ENCODE measurements around the gene CCNY.
A peak's percentile ranks its signal among the peaks of the same experiment; 100 is the strongest.

The CCNY gene

DNA sequence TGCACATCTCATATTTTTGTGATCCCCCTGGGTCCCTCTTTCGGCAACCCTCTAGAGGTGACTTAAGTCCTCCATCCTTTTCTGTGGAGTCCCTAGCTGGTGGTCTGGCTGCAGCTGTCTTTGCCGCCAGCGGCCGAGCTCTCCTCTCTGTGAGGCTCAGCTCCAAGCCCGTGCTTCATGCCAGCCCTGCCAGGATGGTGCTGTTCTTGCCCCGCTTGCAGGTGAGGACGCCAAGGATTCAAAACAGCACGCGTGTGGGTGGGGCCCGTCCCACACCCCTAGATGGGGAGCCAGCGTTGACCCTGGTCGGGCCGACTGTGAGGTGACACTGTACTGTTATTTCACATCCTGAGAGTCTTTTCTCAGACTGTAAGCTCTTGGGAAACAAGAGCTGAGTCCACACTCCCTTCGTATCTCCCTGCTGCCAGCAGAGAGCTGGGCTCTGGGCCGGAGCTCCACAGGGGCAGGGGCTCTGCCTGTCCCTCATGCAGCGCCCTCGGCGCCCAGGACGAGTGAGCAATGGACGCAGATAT, 232.2 kb downstream of the CCNY start:
- no peak for DNase-seq

DNA sequence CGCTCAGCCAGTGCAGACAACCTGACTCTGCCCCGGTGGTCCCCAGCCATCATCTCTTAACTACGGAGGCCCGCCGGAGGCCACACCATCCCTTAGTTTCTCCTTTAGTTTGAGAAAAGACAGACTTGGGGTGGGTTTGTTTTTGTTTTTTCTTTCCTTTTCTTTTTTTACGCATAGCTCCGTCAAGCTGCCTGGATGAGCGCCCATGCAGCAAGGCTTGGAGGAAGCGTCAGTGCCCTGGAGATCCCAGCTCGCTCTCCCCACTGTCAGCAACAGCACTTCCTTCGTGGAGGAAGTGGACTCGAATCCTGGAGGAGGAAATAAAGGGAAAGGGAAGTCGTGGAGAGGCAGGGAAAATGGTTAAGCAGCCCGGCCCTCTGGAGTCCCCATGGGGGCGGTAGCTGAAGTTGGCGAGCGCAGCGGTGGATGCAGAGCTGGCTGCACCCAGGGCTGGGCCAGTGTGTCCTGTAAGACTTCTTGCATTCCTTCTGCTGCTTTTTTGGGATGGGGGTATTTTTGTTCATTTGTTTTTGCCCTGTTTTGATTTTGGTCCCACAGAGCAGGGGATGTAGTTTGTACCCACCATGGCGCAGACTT, 232.9 kb downstream of the CCNY start:
- DNase-seq, result no peak

DNA sequence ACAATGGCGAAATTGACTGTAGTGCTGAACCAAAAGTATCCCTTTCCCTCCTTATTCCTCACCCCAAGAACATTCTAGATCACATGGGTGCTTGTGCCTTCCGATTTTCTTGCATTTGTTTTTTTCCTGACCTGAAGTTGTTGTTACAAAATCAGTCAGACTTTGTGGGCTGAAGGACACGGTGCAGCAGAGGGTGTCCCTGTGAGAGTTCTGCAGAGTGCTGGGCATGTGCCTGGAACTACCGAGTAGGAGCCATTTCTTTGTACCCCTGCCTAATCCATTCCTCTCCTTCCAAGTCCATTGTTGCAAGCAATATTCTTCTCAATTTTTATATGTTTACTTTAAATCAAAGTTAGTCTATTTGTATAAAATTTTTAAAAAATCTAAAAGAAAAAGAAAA, 233.5 kb downstream of the CCNY start:
- DNase-seq, result no peak

DNA sequence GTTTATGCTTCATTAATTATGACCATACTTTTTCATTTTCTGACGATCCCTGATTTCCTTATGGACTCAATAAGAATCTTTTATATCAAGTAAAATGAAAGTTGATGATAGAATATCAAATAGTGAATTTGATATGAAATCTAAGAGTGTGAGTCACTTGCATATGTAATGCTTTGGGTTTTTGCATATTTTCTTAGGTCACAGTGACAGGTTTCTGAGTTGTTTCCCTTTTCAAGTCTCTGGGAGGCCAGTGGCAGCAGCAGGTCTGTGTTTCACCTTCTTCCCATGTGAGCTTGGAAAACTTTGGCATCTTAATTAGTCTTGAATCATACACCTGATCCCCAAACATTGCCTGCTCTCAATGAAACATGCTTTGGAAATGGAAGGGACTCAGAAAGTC, 234.1 kb downstream of the CCNY start:
- no peak for DNase-seq

DNA sequence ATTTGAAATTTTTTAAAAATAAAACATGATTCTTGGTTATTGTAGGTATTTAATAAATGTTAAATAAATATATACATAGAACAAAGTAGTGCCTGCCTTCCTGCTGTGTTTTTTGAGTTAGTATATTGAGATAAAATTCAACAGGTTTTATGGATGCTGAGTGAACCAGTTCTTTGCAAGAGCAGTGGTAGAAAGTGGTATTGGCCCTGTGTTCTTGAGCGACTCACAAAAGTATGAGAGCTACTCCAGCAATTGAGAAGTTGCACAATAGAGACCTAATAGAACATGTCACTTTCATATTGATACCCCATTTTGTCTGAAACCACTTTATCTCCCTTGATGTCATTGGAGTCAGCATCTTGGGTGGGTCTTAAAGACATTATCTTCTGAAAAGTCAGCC, 236.3 kb downstream of the CCNY start:
- no peak for DNase-seq

DNA sequence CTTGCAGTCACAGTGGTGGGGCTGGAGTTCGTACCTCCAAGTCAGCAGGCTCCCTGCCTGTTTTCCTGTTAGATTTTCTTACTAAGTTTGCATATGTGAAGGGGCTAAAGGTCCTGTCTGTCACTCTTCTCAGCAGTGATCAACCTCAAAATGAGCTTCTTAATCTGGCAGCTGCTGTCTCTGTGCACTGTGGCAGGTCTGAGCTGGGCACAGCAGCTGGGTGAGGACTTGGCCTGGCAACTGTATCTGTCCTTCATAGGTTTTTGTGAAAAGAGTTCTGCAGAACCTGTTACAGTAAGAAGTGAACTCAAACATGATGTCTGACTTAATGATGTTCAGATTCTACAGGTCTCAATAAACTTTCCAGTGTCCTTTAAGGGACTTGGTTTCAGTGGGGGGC, 237.5 kb downstream of the CCNY start:
- no peak for DNase-seq

DNA sequence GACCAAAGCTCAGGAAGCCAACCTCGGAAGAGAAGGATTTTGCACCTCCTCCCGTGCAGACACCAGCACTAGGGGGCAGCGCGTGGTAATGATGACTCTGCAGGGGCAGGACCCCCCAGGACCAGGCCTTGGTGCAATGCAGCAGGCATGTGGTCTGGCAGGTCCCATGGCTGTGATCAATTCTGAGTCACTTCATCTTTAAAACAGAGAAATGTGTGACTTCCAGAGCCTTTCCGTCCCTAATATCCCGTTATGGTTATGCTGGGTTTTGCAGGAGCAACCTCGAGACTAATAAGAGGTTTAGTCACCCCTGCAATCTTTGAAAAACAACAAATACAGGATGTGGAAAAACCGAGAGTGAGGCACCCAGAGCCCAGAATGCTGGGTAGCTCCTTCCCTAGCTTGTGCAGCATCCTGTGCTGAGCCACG, 238.6 kb downstream of the CCNY start:
- DNase-seq, result no peak

DNA sequence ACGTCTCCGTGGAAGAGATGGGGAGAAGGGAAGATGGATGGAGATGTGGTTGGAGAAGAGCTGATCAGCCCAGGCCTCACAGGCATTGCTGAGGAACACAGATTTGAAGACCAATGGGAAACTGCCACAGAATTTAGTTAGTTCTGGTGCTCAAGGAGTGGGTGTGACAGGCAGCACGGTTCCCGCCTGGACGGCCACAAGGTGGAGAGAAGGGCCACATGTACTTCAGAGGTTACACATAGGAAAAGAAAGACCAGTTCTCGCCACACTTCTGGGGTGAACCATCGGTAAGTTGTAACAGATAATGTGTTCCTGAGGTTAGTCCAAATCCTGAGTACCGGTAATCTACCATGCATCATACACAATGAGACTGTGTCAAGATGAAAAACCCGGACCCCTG, 239.3 kb downstream of the CCNY start:
- no peak for DNase-seq

DNA sequence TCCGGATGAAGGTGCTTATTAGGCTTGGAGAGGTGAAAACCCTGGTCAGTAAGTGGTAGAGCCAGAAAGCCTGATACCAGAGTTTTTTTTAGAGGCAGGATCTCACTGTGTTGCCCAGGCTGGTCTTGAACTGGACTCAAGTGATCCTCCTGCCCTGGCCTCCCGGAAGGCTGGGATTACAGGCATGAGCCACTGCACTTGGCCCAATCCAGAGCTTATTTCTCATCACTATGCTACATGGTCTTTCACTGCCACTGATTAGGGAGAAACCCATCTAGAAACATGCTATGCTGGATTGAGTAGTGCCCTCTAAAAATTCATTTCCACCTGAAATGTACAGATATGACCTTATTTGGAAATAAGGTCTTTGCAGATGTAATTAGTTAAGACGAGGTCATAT, 240.4 kb downstream of the CCNY start:
- no peak for DNase-seq

DNA sequence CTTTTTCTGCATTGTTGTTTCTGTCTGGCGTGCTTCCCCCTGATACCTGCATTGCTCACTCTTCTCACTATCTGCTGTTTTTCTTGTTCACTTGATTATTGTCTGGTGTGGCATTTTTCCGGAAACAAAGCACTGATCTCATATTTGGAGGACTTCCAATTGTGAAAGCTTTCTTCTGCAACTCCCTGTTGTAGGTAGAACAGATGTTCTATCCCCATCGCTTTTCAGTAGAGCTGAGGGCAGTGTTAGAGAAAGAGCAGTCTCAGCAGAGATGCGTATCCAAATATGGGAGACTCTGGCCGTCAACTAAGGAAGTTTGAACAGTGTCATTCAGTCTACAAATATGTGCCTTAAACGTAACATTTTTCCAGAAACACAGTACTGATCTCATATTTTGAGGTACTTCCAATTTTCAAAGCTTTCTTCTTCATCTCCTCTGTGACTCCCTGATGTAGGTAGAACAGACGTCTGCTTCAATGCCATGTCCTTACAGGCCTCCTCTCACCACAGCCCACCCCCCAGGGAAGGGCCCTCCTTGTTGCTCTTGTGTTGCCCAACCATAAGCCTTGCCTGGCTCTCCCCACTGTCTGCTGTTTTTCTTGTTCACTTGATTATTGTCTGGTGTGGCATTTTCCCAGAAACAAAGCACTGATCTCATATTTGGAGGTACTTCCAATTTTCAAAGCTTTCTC, 241.8 kb downstream of the CCNY start:
- peak; percentile 24 for DNase-seq

DNA sequence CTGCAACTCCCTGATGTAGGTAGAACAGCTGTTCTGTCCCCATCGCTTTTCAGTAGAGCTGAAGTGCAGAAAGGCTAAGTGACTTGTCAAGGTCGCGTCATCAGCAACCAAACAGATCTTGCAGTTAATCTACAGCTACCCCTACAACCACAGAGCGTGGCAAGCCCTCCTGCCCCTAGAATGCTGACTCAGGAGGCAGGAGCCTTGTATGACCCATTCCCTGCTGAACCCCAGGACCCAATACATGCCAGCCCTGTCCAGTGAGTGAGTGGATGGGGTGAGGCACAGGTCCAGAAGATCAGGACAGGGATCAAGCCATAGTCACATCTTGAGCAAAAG, 242.3 kb downstream of the CCNY start:
- DNase-seq, result no peak

DNA sequence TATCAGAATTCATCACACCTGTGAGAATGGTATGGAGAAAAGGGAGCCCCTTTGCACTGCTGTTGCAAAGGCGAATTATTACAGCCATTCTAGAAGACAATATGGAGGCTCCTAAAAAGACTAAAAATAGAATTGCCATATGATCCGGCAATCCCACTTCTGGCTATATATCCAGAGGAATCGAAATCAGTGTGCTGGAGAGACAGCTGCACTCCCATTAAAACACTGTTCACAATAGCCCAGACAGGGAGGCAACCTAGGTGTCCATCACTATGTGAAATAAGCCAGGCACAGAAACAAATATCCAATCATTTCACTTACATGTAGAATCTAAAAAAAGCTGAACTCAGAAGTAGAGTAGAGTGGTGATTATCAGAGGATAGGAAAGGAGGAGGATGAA, 242.8 kb downstream of the CCNY start:
- no peak for DNase-seq

DNA sequence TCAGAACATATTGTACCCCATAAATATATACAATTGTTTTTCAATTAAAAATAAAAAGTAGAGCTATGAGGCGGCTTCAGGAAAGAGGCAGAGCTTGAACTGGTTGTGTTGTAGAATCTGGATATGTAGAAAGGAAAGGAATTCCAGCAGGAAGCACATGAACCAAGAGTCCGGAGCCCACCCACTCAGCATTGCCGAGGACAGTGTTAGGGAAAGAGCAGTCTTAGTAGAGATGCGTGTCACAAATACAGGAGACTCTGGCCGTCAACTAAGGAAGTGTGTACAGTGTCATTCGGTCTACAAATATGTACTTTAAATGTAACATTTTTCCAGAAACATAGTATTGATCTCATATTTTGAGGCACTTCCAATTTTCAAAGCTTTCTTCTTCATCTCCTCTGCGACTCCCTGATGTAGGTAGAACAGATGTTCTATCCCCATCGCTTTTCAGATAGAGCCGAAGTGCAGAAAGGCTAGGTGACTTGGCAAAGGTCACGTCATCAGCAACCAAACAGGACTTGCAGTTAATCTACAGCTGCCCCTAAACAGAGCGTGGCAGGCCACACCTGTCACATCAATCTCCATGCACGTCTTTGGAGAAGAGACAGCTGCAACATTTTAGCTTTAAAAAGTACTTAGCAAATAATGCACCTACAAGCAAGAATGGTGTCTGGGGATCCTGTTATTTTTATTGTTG, 243.6 kb downstream of the CCNY start:
- peak; percentile 76 for DNase-seq

DNA sequence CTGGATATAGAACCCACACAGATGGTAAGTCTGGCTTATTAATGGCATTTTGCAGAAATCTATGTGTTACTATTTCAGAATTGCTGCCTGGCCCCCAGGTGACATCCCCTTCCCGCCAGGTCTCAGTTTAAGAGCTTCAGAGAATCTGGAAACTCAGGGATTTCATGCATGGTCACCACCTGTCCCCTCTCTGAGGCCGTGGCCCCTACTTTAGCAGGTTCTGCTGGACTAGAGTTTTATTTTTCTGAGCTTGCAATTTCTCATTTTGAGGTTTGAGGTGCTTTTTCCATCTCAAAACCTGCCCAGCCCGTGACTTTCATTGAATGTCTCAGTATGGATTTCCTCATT, 244.1 kb downstream of the CCNY start:
- DNase-seq, result peak; percentile 76

DNA sequence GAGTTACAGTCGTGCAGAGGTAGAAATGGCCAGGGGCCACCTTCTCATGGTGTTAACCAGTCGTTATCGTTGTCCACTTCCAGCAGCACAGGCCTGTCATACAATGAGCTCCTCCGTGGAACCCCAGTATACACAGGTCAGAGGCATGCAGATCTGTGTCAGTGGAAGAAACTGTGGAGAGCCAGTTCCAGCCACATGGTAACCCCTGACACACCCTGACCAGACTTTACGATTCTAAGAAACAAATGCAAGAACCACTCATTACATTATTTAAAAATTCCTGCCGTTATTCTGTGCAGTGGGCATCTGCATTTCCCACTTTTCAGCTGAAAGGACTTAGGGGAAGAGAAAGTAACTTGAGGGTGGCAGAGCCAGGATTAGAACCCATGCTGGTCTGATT, 245.3 kb downstream of the CCNY start:
- no peak for DNase-seq

DNA sequence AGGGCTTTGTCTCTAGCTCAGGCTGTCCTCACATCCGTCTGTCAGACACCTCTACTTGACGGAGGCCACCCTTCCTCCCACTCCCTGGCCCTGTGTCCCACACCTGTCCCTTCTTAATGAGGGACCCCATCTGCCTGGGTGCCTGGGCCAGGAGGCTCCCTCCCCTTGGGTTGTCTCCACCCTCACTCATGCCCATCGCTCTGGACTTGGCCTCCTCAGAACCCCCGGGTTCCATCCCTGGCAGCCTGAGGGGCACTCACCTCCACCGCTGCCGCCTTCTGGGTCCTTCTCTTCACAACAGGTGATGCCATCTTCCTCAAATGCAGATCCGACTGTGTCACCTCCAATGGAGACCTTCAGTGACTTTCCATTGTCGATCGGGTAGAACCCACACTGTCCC, 248.6 kb downstream of the CCNY start:
- DNase-seq, result no peak

DNA sequence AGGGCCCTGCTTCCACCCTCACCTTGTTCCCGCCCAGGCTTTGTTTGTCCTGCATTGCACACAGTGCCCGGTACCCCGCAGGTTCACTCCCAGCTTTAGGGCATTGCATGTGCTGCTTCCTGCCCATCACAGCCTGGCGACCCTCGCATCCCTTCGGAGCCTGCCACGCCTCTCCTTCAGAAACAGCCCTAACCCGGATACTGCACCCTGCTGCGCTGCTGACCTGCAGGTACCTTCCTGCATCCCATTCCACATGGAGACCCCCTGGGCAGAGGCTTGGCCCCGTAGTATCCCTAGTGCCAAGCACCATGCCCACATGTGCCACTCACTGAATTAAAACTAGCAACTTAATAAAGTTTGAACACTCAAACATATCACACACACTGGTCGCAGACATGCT, 249.0 kb downstream of the CCNY start:
- no peak for DNase-seq

DNA sequence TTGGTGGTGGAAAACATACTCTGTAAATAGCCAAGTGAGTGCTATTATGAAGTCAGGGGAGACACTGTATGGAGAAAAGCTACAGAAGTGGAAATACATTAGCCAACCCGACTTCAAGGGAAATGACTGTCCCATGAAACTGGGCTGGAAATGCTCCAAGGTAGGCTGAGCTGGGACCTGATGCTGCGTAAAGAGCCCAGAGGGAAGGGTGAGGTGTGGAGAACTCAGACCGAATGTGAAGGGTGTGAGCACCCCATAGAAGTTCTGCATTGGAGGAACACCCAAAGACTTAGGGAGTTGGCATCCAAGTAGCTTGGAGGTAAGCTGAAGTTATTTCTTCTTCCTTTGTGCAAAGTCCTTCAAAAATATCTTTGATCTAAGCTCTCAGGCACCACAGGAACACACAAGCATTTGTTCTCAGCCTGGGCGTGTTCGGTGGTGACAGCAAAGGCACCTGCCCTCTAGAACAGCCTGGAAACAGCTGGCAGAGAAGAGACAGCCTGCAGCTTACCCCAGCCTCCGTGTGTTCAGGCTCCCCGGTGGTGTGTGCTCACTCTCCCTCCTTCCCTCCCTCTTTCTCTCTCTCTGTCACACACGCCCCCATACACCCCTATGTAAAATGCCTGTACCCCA, 249.7 kb downstream of the CCNY start:
- DNase-seq, result no peak

DNA sequence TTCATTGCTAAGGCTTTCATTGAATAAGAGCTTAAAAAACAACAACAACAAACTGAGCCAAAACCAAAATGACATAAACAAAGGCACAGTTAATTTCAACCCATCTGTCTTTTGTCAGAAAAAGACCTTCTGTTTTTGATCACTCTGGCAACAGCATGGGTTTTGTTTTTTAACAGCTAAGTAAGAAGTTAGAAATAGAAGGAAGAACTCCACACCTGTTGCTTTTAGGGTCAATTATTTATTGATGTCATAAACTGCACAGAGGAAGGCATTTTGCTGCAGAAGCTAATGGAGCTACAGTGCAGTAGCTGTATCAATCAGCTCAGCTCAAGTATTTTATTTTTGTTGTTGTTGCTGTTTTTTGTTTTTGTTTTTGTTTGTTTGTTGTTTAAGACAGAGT, 252.5 kb downstream of the CCNY start:
- no peak for DNase-seq

DNA sequence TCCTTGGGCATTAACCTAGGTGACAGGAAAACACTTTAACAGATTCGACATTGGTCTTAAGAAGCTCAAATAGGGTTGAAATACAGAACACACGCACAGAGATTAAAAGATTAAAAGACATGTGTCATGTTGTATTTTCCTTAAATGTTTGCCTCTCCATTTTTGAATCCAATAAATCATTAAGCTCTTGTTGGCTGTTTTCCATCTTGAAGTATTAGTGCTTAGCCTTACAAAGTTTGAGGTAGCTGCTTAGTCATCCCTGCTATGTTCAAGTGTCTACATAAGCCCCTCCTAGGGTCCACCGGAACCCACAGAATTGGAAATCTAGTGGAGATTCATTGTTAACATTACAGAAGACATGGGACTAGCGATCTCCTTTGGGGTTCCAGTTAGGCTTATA, 256.1 kb downstream of the CCNY start:
- DNase-seq, result no peak

DNA sequence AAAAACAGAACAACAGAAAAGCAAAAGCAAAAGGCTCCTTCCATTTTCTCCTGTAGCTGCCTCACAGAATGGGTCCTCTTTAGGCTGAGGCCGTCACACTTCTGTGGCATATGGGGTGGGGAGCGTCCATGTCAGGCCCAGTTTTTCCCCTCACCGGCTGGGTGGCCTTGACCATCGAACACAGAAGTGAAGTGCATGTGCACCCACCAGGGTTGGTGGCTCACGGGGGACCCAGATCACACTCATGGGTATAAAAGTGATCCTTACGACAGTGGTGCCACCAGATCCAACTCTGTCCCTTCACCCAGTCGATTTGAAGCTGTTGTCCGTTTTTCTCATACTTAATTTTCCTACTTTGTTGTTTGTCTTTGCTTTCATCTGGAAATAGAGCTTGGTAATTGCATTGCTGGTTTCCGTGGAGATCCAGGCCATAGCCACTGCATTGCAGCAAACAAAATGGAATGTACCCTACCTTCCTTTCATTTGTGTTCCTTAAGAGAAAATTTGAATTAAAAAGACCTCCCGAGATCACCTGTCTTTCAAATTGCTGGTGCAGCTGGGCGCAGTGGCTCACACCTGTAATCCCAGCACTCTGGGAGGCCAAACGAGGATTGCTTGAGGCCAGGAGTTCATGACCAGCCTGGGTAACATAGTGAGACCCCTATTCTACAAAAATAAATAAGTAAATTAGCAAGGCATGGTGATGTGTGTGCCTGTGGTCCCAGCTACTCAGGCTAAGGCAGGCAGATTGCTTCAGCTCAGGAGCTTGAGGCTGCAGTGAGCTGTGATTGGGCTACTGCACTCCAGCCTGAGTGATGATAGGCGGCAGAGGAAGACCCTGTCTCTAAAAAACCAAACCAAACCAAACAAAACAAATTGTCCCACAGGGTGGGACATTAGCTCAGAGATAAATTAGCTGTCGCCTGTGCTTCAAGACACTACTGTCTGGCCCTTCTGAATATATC, 258.1 kb downstream of the CCNY start:
- no peak for DNase-seq

DNA sequence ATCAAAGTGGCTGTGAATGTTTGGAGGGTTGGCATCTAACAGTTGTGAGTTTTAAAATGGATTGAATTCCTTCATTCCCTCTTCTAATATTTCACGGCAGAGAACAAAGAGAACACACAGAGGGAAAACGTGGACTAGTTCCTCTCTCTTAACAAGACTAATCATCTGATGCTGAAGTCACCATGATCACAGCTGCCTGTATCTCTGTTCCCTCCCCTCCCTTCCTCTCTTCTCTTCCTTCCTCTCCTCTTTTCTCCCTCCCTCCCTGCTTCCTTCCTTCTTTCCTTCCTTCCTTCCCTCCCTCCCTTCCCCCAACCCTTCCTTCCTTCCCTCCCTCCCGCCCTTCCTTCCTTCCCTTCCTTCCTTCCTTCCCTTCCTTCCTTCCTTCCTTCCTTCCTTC, 258.8 kb downstream of the CCNY start:
- no peak for DNase-seq

DNA sequence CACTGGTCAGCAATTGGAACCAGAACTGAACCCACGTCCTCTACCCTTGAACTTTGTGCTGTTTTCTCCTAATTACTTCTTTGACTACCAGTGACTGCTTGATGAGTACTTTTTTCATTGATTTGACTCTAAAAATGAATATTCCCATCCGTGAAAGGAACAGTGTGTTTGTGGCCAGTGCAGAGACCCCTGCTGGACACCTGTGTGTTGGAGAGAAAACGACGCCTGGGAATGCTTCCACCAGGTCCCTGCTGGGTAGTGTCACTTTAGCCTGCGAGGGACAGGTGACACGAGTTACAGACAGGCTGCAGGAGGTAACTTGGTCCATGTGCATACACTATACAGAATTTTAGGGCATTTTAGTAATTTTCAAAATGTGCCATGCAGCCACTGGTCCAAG, 262.1 kb downstream of the CCNY start:
- DNase-seq, result no peak
